22Rv1 (cell line): ENCODE data around the gene CEP128.

Experiments
- ZFX ChIP-seq: fragments of 450-650 bp; IDR thresholded peaks from 2 replicates; pipeline ENCODE4 v1.6.1; 2017; ENCODE audit warnings: antibody characterized with exemption, borderline replicate concordance
- TF ChIP-seq, protein P1 (sequence below): fragments of 450-650 bp; IDR thresholded peaks from 2 replicates; pipeline ENCODE4 v1.5.1; 2017; ENCODE audit warnings: mild to moderate bottlenecking

DNA sequence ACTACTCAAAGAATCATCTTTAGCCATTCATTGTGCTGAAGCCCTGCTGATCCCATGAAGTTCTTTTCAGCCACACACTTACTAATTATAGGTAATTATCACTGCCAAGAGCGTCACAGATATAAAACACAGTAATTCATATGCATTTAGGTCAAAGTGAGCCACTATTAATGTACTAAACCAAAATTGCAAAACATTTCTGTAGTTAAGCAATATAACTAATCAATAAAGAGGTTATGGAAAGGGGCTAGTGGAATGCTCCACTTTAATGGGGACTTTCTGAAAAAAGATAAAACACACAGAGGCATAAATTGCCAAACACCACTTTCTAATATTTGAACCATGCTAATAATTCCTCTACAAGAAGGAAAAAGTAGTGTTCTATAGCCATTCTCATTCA is 6.8 kb upstream of the CEP128 start:
- TF ChIP-seq, protein P1, sequence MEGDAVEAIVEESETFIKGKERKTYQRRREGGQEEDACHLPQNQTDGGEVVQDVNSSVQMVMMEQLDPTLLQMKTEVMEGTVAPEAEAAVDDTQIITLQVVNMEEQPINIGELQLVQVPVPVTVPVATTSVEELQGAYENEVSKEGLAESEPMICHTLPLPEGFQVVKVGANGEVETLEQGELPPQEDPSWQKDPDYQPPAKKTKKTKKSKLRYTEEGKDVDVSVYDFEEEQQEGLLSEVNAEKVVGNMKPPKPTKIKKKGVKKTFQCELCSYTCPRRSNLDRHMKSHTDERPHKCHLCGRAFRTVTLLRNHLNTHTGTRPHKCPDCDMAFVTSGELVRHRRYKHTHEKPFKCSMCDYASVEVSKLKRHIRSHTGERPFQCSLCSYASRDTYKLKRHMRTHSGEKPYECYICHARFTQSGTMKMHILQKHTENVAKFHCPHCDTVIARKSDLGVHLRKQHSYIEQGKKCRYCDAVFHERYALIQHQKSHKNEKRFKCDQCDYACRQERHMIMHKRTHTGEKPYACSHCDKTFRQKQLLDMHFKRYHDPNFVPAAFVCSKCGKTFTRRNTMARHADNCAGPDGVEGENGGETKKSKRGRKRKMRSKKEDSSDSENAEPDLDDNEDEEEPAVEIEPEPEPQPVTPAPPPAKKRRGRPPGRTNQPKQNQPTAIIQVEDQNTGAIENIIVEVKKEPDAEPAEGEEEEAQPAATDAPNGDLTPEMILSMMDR, result no peak
- TF ChIP-seq ZFX, result no peak
